K562 (cell line): ENCODE results near the gene RFWD3.

ENCODE experiments used
- CCAR2 ChIP-seq: fragments of 200-400 bp; formaldehyde crosslinking; IDR thresholded peaks from 2 replicates; pipeline ENCODE4 v1.6.1; 2017; ENCODE audit warnings: mild to moderate bottlenecking, low read depth, low read length
- FOXA3 ChIP-seq, 2 experiments: fragments of 450-650 bp in 1 of 2; sonication (generic) in 1 of 2; formaldehyde crosslinking; IDR thresholded peaks in 1 of 2; conservative IDR thresholded peaks in 1 of 2; 2 replicates each; pipeline versions ENCODE4 v1.4.0 to v1.8.0; 2020 to 2022; ENCODE audit warnings: mild to moderate bottlenecking in 2 of 2, missing genetic modification reagents in 1 of 2
- FOXK1 ChIP-seq: sonication (generic); formaldehyde crosslinking; IDR thresholded peaks from 2 replicates; pipeline ENCODE4 v1.8.0; 2022; ENCODE audit warnings: missing genetic modification reagents, mild to moderate bottlenecking, borderline replicate concordance
- JUNB ChIP-seq: fragments of 450-650 bp; formaldehyde crosslinking; conservative IDR thresholded peaks from 2 replicates; pipeline ENCODE4 v1.4.0; 2020; ENCODE audit warnings: mild to moderate bottlenecking
- POLR2A ChIP-seq: fragments of 450-650 bp; conservative IDR thresholded peaks from 2 replicates; pipeline ENCODE4 v1.6.1; 2016
- RBM39 ChIP-seq: fragments of 200-400 bp; formaldehyde crosslinking; optimal IDR thresholded peaks from 2 replicates; pipeline ENCODE3; 2018; ENCODE audit warnings: low read depth, low read length
- USF2 ChIP-seq: sonication (generic); formaldehyde crosslinking; IDR thresholded peaks from 2 replicates; pipeline ENCODE4 v1.5.0; 2020; ENCODE audit warnings: missing genetic modification reagents
- YY1 ChIP-seq, 3 experiments: IDR thresholded peaks; 2 replicates each; pipeline ENCODE4 v1.6.1; 2011; ENCODE audit warnings: low read length in 2 of 3, mild to moderate bottlenecking in 2 of 3, moderate library complexity in 2 of 3, borderline replicate concordance in 1 of 3, control low read depth in 1 of 3, low read depth in 1 of 3; ENCODE audit not compliant: insufficient read depth in 3 of 3, insufficient replicate concordance in 2 of 3, control insufficient read depth in 1 of 3, insufficient read length in 1 of 3; ENCODE audit errors: extremely low read depth in 1 of 3
- ZKSCAN1 ChIP-seq: fragments of 150-350 bp; IDR thresholded peaks from 2 replicates; pipeline ENCODE4 v1.6.1; 2016; ENCODE audit warnings: low read depth, low read length
- ZNF232 ChIP-seq: sonication (generic); formaldehyde crosslinking; IDR thresholded peaks from 2 replicates; pipeline ENCODE4 v1.8.0; 2022; ENCODE audit warnings: mild to moderate bottlenecking, missing genetic modification reagents
- ZNF76 ChIP-seq: fragments of 250-450 bp; sonication (Bioruptor Pico); IDR thresholded peaks from 2 replicates; pipeline ENCODE4 v1.4.0; 2020; ENCODE audit warnings: mild to moderate bottlenecking, moderate library complexity, borderline replicate concordance
- TF ChIP-seq, protein P1 (sequence below), 2 experiments: fragments of 450-650 bp in 1 of 2; sonication (generic) in 1 of 2; formaldehyde crosslinking in 1 of 2; IDR thresholded peaks in 1 of 2; conservative IDR thresholded peaks in 1 of 2; 2 replicates each; pipeline versions ENCODE4 v1.6.1 to v1.8.1; 2016 to 2023; ENCODE audit warnings: mild to moderate bottlenecking in 2 of 2, moderate library complexity in 2 of 2, inconsistent platforms in 1 of 2, missing genetic modification reagents in 1 of 2

GRCh38 chr16:74573622-74574021 lies 93.1 kb downstream of the RFWD3 start:
- TF ChIP-seq ZNF76, result no peak
- TF ChIP-seq YY1 (IDR thresholded peaks at IDR 0.05; ENCODE audit: borderline replicate concordance in 1 of 3, control insufficient read depth in 1 of 3, extremely low read depth in 1 of 3, insufficient read depth in 3 of 3, insufficient read length in 1 of 3, insufficient replicate concordance in 2 of 3, low read depth in 1 of 3, low read length in 2 of 3), result no peak
- TF ChIP-seq FOXA3 (CRISPR knock-in tag; conservative IDR thresholded peaks at IDR 0.05 in 1 of 2, IDR thresholded peaks at IDR 0.05 in 1 of 2), result no peak
- no peak for TF ChIP-seq JUNB (CRISPR knock-in tag)
- no peak for TF ChIP-seq POLR2A
- no peak for TF ChIP-seq CCAR2
- TF ChIP-seq FOXK1, result no peak
- TF ChIP-seq, protein P1, sequence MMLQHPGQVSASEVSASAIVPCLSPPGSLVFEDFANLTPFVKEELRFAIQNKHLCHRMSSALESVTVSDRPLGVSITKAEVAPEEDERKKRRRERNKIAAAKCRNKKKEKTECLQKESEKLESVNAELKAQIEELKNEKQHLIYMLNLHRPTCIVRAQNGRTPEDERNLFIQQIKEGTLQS (IDR thresholded peaks at IDR 0.05), result peak; percentile 46
- TF ChIP-seq, protein P1 (CRISPR knock-in tag; conservative IDR thresholded peaks at IDR 0.05), result no peak
- no peak for TF ChIP-seq ZKSCAN1
- no peak for TF ChIP-seq ZNF232 (CRISPR knock-in tag)
- TF ChIP-seq USF2 (CRISPR knock-in tag), result no peak
- no peak for TF ChIP-seq RBM39
